HepG2 (cell line): ENCODE measurements around the gene NUFIP1. TPM values are rescaled to one million over a fixed set of nuclear protein-coding genes. Genes with fewer than 3 reads are reported as not detected.
A peak's percentile ranks its signal among the peaks of the same experiment; 100 is the strongest.

Experiments used
- FUBP1 ChIP-seq: sonication (generic); formaldehyde crosslinking; IDR thresholded peaks from 2 replicates; pipeline ENCODE4 v1.5.1; 2020; ENCODE audit warnings: missing genetic modification reagents, mild to moderate bottlenecking, borderline replicate concordance
- HOXD1 ChIP-seq: sonication (generic); formaldehyde crosslinking; IDR thresholded peaks from 2 replicates; pipeline ENCODE4 v1.5.0; 2020; ENCODE audit warnings: missing genetic modification reagents
- MEIS2 ChIP-seq: sonication (generic); formaldehyde crosslinking; IDR thresholded peaks from 2 replicates; pipeline ENCODE4 v1.9.0; 2021; ENCODE audit warnings: mild to moderate bottlenecking, missing genetic modification reagents
- MZF1 ChIP-seq: sonication (generic); formaldehyde crosslinking; IDR thresholded peaks from 2 replicates; pipeline ENCODE4 v1.8.1; 2023; ENCODE audit warnings: mild to moderate bottlenecking, missing genetic modification reagents, borderline replicate concordance
- NFIB ChIP-seq: sonication (generic); formaldehyde crosslinking; IDR thresholded peaks from 2 replicates; pipeline ENCODE4 v1.9.0; 2021; ENCODE audit warnings: missing genetic modification reagents, mild to moderate bottlenecking, borderline replicate concordance
- PHF20 ChIP-seq: sonication (generic); formaldehyde crosslinking; IDR thresholded peaks from 2 replicates; pipeline ENCODE4 v1.5.0; 2020; ENCODE audit warnings: mild to moderate bottlenecking, missing genetic modification reagents
- PHF5A ChIP-seq: IDR thresholded peaks from one replicate; pipeline ENCODE4 v1.6.1; 2018; ENCODE audit warnings: low read depth, missing genetic modification reagents; ENCODE audit not compliant: unreplicated experiment
- REST ChIP-seq, 2 experiments: IDR thresholded peaks; 2 replicates each; pipeline ENCODE4 v1.6.1; 2011 to 2012; ENCODE audit warnings: low read length in 2 of 2, borderline replicate concordance in 1 of 2, low read depth in 1 of 2, mild to moderate bottlenecking in 1 of 2, moderate library complexity in 1 of 2
- SCMH1 ChIP-seq: sonication (generic); formaldehyde crosslinking; IDR thresholded peaks from 2 replicates; pipeline ENCODE4 v1.9.0; 2021; ENCODE audit warnings: missing genetic modification reagents, mild to moderate bottlenecking, borderline replicate concordance
- TOE1 ChIP-seq: sonication (generic); formaldehyde crosslinking; IDR thresholded peaks from 2 replicates; pipeline ENCODE4 v1.4.0; 2020; ENCODE audit warnings: mild to moderate bottlenecking, missing genetic modification reagents
- U2AF2 ChIP-seq: fragments of 200-400 bp; formaldehyde crosslinking; IDR thresholded peaks from 2 replicates; pipeline ENCODE4 v1.6.1; 2017; ENCODE audit warnings: low read depth, mild to moderate bottlenecking, low read length
- ZBTB1 ChIP-seq: sonication (generic); formaldehyde crosslinking; IDR thresholded peaks from 2 replicates; pipeline ENCODE4 v1.4.0; 2020; ENCODE audit warnings: missing genetic modification reagents, borderline replicate concordance
- ZNF18 ChIP-seq: sonication (generic); formaldehyde crosslinking; IDR thresholded peaks from 2 replicates; pipeline ENCODE4 v1.8.0; 2022; ENCODE audit warnings: mild to moderate bottlenecking, missing genetic modification reagents; ENCODE audit not compliant: insufficient replicate concordance
- ZNF441 ChIP-seq: sonication (generic); formaldehyde crosslinking; IDR thresholded peaks from 2 replicates; pipeline ENCODE4 v1.7.0; 2021; ENCODE audit warnings: missing genetic modification reagents, borderline replicate concordance
- ZNF570 ChIP-seq: sonication (generic); formaldehyde crosslinking; IDR thresholded peaks from 2 replicates; pipeline ENCODE4 v1.4.0; 2020; ENCODE audit warnings: mild to moderate bottlenecking, missing genetic modification reagents, borderline replicate concordance
- ZNF777 ChIP-seq: sonication (generic); formaldehyde crosslinking; IDR thresholded peaks from 2 replicates; pipeline ENCODE4 v1.4.0; 2020; ENCODE audit warnings: missing genetic modification reagents
- ZNF883 ChIP-seq: sonication (generic); formaldehyde crosslinking; IDR thresholded peaks from 2 replicates; pipeline ENCODE4 v1.5.1; 2020; ENCODE audit warnings: mild to moderate bottlenecking, missing genetic modification reagents; ENCODE audit errors: not compliant biosample characterization
- ZXDC ChIP-seq: sonication (generic); formaldehyde crosslinking; IDR thresholded peaks from 2 replicates; pipeline ENCODE4 v1.5.0; 2020; ENCODE audit warnings: mild to moderate bottlenecking, missing genetic modification reagents
- polyA plus RNA-seq, 8 experiments: library from polyadenylated mRNA; depleted of rRNA in 3 of 8; stranded (reverse) in 7 of 8; unstranded in 1 of 8; fragments of >200 nt; fragmentation: Illumina TruSeq in 4 of 8; extraction: Trizol in 4 of 8; gene quantifications; 2 replicates each; pipeline versions ENCODE4 v1.2.1 to v1.2.3, GENCODE V29; 2011 to 2016; ENCODE audit warnings: low read depth in 4 of 8, missing spikeins in 1 of 8, mixed read lengths in 1 of 8; ENCODE audit not compliant: insufficient read depth in 1 of 8
- total RNA-seq, 5 experiments: library from RNA; depleted of rRNA; stranded (reverse); fragments of >200 nt; fragmentation: Illumina TruSeq; extraction: Trizol; gene quantifications; 2 replicates each; pipeline ENCODE4 v1.2.3, GENCODE V29; 2016; ENCODE audit warnings: low read depth in 1 of 5

Gene NUFIP1
- total and polyA plus RNA-seq, 2 of the 13 experiments (the other 11 are each of a cell fraction or from before 2014, with no cell fraction given): 1.9 to 10.3 TPM

- no peak for TF ChIP-seq FUBP1 (CRISPR knock-in tag)
- TF ChIP-seq U2AF2: no peak
- no peak for TF ChIP-seq PHF5A (CRISPR knock-in tag)
- TF ChIP-seq PHF20 (CRISPR knock-in tag): peak; percentile 98
- no peak for TF ChIP-seq REST (IDR thresholded peaks at IDR 0.05; ENCODE audit: borderline replicate concordance in 1 of 2, low read depth in 1 of 2, low read length in 2 of 2)
- no peak for TF ChIP-seq ZBTB1 (CRISPR knock-in tag)
- TF ChIP-seq MZF1 (CRISPR knock-in tag): no peak
- TF ChIP-seq TOE1: no peak
- TF ChIP-seq HOXD1 (CRISPR knock-in tag): no peak
- TF ChIP-seq ZNF441 (CRISPR knock-in tag): peak; percentile 21; the same call in 1 of the 2 replicates
- peak; percentile 57 for TF ChIP-seq ZNF18 (CRISPR knock-in tag)
- peak; percentile 50; the same call in 1 of the 2 replicates for TF ChIP-seq ZNF777 (CRISPR knock-in tag)
- TF ChIP-seq ZNF883 (CRISPR knock-in tag): peak; percentile 80
- no peak for TF ChIP-seq NFIB (CRISPR knock-in tag)
- TF ChIP-seq MEIS2 (CRISPR knock-in tag): peak; percentile 69
- 0 out of 2 replicates have a peak, but pooled peaks have one; percentile 58 for TF ChIP-seq ZXDC
- no peak for TF ChIP-seq SCMH1 (CRISPR knock-in tag)
- no peak for TF ChIP-seq ZNF570 (CRISPR knock-in tag)
Observed at GRCh38 chr13:44989071-44989889, at the start of gene NUFIP1, which contains the start of gene GPALPP1 (continued).
